ENCODE measurements around the gene SLC35G6. TPM values are rescaled to one million over a fixed set of nuclear protein-coding genes. Genes with fewer than 3 reads are reported as not detected.

SLC35G6 gene
- total and polyA plus RNA-seq, 2 of the 13 experiments (the other 11 are each of a cell fraction or from before 2014, with no cell fraction given), result 0.07 TPM; not detected in 1

GRCh38 chr17:7484067-7484918 is 3.0 kb downstream of the SLC35G6 start, which contains the start of gene POLR2A (continued):
- TF ChIP-seq MXD3 (CRISPR knock-in tag; IDR thresholded peaks at IDR 0.05) (peak; percentile 61), NCOA5 (CRISPR knock-in tag; IDR thresholded peaks at IDR 0.05) (no peak), KDM2A (CRISPR knock-in tag; IDR thresholded peaks at IDR 0.05; ENCODE audit: borderline replicate concordance, low read depth) (peak; percentile 63), RFX5 (IDR thresholded peaks at IDR 0.05; ENCODE audit: low read depth, low read length) (peak; percentile 33; the same call in 1 of the 2 replicates), IRF1 (CRISPR knock-in tag; IDR thresholded peaks at IDR 0.05; ENCODE audit: low read depth) (no peak; the same call in 1 of the 2 replicates), ZBED4 (CRISPR knock-in tag; IDR thresholded peaks at IDR 0.05; ENCODE audit: borderline replicate concordance) (peak; percentile 66), RELA (CRISPR knock-in tag; IDR thresholded peaks at IDR 0.05) (no peak), TEAD2 (CRISPR knock-in tag; IDR thresholded peaks at IDR 0.05) (no peak), ZNF142 (CRISPR knock-in tag; IDR thresholded peaks at IDR 0.05) (no peak; the same call in 1 of the 2 replicates), MED13 (CRISPR knock-in tag; IDR thresholded peaks at IDR 0.05) (peak; percentile 94), SMC3 (IDR thresholded peaks at IDR 0.05; ENCODE audit: low read length) (no peak; the same call in 1 of the 2 replicates)

All from HepG2 (cell line).